ENCODE data around the gene LLGL2.

LLGL2 gene

GRCh38 chr17:75624021-75624420, 98.5 kb downstream of the LLGL2 start:
- no peak overlapping the region for H3K4me3 ChIP-seq (ENCODE audit: low read depth, low read length)
- DNase-seq (ENCODE audit: low read depth), result no peak
- no peak for TF ChIP-seq CTCF (conservative IDR thresholded peaks at IDR 0.05; ENCODE audit: low read depth, low read length)
